IPS-18c (cell line): ENCODE results near the gene CSNK1D.

Experiments
- H3K4me3 ChIP-seq: 2 replicates; pipeline ENCODE4 v1.7.0; 2013; ENCODE audit warnings: low read depth, mild to moderate bottlenecking, low read length, moderate library complexity; ENCODE audit not compliant: insufficient read depth
- H3K9me3 ChIP-seq: one replicate; pipeline ENCODE4 v1.6.1; 2013; ENCODE audit warnings: mild to moderate bottlenecking, low read length, moderate library complexity; ENCODE audit not compliant: control insufficient read depth, insufficient read depth

The CSNK1D gene

DNA sequence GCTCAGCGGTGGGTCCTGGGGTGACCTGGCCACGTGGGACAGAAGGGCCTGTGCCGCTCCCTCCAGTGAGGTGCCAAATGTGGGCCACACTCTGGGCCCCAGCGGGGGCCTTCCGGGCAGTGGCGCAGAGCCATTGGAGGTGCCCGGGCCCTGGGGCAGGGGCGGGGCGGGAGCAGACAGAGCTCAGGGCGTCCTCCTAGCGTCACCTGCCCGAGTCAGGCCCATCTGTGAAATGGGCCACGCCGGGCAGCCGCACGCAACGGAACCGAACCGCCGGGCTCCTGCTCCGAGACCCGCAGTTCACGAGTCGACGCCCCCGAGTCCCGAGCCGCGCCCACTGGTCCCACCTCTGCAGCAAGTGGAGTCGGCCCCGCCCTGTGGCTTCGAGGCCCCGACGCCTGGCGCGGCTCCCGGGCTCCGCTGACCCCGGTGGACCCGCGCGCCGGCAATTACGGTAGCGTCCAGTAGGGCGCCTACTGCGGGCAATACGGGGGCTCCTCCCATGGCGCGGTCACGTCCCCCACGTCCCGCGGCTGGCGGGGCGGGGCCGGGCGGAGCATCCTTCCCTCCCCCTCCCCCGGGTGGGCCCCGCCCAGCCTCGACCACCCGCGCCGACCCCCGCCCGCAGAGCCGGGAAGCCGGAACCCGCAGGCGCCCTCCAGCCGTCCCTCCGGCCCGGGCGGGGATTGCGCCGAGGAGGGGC lies 42.7 kb downstream of the CSNK1D start:
- no peaks in the 10 kb centered on the region for H3K9me3 ChIP-seq
- peak overlapping the region; percentile 62 for H3K4me3 ChIP-seq

DNA sequence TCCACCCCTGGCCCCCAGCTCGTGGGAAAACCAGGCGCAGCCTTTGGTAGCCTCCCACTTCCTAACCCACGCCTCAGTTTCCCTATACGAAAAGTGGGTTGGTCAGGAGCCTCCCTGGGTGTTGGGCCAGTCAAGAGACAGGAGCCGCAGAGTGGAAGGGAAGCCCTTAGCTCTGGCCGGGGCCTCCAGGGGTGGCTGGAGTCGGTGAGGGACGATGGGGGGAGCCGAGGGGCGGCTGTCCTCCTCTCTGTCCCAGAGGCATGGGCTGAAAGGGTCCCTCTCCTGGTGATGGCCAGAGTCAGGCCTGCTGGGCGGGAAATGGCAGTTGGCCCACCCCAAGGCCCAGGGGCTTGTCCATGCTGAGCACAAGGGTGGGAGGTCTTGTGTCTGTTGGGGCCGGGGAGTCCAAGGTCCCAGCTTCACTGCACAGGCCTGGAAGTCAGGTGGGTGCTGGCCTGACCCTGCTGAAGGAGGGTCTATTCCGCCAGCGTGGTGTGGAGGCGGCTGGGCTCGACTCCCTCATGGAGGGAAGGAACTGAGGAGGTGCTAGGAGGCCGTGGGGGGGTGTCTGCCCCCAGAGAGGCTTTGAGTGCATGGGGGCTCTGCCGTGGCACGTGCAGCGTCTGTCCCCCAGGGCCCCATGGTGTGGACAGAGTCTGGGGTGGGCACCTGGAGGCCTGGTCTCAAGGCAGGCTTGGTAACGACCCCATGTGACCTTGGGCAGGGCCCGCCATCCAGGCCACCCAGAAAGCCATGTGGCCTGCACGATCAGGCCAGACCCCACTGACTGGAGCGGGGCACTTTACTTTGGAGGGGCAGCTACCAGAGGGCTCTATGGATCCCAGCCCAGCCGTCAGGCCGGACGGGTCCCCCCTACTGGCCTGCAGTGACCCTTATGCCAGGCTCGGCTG lies 43.5 kb downstream of the CSNK1D start:
- no peaks in the 10 kb centered on the region for H3K9me3 ChIP-seq
- no peak overlapping the region; the same call in 1 of the 2 replicates for H3K4me3 ChIP-seq

DNA sequence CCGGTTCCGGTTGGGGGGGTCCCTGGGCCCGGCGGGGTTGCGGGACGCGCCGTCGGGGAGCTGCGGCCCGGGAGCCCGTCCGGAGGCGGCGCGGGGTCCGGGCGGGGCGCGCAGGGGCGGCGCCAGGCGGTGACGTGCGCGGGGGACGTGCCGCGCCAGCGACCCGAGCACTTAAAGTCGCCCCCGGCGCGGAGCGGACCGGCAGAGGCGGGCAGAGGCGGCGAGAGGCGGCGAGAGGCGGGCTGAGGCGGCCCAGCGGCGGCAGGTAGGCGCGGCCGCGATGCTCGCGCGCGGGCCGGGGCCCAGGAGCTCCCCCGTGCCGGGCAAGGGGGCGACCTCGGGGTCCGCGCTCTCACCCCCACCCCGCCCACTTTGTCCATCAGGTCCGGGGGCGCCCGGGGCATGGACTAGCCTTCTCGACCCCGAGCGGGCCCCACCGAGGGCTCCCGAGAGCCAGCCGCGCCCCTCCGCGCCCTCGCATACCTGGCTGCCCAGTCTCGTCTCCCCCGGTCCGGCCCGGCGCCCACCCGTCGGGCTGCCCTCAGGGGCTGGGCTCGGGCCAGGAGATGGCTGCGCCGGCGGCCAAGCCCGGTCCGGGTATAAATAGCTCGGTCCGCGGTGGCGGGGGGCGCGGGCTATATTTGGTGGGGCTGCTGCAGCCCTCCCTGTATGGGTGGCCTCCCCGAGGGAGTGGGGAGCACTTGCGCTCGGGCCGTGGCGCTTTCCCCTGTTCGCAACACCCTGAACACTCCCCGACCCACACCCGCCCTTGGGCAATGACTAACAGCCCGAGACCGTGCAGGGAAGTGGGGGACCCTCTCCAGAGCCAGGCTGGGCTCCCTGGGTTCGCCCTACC lies 44.4 kb downstream of the CSNK1D start, which contains the start of gene SLC16A3:
SLC16A3 (plus strand) TSS at position 201 of the 856 bp plus-strand sequence. CDS start 6,967 bp downstream, outside the sequence.
- peak within 1 kb of the TSS; percentile 51 for H3K4me3 ChIP-seq

DNA sequence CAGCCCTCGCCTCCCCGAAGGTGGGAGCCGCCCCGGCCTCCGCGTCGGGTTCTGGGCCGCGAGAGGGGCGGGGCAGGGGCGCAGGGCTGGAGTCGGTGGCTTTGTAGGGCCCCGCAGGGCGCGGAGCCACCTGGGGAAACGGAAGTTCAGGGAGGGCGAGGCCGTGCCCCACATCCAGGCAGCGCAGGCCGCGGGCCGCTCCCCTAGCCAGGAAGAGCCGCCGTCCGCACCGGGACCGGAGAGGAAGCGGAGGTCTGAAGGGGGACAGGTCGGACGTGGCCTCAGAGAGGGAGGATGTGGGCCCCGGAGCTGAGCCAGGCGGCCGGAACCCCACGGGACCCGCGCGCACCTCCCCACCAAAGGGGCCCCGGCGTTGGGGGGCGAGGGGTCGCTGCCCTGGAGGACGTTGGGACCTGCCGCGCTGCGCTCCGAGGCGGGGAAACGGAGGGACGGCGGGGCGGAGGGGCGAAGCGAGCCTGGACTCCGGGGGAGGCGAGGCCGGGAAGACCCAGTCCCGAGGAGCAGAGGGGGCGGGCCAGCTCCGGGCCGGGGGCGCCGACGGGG lies 45.1 kb downstream of the CSNK1D start:
- H3K4me3 ChIP-seq: peak overlapping the region; percentile 51
- no peaks in the 10 kb centered on the region for H3K9me3 ChIP-seq

More for the DNA sequence above, 44.4 kb downstream of the CSNK1D start, which contains the start of gene SLC16A3:
- no peaks in the 10 kb centered on the region for H3K9me3 ChIP-seq

DNA sequence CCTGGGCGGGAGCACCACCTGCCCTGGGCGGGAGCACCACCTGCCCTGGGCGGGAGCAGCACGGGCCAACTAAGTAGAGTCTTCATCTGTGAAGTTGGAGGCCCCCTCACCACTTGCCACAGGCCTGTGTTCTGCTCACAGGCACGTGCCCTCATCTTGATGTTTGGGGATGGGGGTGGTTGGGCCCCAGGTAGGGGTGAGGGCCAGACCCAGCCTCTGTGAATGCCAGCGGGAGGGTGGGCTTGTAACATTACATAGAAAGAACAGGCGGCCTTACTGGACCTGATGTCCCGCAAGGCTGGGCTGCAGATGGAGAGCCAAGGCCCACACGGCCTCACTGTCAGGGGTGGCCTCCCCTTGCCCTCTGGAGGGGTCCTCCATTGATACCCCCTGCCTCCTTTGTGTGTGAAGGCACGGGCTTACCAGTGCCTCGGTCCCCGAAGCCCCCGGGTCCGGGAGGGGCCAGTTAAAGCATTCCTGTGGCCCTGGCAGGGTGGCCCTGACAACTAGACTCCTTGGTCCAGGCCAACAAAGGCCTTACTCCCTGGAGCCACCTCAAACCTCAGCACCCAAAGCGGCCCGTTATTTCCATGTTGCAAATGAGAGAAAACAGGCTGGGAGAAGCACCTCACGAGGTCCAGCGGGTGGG lies 45.7 kb downstream of the CSNK1D start:
- no peak overlapping the region for H3K4me3 ChIP-seq
- H3K9me3 ChIP-seq: no peaks in the 10 kb centered on the region

DNA sequence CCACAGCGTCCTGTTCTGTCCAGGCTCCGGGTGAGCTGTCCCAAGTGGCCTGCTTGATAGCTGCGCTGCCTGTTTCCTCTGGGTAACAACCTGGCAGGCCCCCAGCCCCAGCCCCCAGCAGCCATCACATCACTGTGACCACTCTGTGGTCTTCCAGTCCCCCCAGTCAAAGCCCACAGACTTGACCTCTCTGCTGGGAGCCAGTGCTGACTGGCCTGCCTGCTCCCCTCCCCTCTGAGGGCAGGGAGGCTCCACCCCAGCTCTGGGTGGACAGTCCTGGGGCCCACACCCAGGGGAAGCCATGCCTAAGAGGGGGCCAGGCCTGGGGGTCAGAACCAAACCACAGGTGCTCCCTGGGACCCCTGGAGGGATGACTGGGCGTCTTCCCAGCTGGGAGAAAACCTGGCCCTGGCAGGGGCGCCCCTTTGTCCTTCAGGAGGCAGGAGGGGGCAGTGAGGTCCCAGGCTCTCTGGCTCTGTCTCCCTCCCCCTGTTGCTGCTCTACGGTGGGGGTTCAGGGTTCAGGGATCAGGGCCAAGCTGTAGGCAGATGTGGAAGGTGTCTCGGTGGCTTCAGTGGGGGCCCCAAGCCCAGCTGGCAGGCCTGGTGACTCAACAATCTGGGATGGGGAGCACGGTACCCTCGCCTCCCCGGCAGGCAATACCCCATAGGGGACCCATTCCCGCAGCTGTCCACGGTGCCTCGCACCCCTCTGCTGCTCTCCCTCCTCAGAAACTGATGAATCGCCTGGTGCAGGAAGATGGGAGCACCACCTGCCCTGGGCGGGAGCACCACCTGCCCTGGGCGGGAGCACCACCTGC lies 46.5 kb downstream of the CSNK1D start:
- Histone ChIP-seq H3K9me3 (no peaks in the 10 kb centered on the region), H3K4me3 (no peak overlapping the region)

DNA sequence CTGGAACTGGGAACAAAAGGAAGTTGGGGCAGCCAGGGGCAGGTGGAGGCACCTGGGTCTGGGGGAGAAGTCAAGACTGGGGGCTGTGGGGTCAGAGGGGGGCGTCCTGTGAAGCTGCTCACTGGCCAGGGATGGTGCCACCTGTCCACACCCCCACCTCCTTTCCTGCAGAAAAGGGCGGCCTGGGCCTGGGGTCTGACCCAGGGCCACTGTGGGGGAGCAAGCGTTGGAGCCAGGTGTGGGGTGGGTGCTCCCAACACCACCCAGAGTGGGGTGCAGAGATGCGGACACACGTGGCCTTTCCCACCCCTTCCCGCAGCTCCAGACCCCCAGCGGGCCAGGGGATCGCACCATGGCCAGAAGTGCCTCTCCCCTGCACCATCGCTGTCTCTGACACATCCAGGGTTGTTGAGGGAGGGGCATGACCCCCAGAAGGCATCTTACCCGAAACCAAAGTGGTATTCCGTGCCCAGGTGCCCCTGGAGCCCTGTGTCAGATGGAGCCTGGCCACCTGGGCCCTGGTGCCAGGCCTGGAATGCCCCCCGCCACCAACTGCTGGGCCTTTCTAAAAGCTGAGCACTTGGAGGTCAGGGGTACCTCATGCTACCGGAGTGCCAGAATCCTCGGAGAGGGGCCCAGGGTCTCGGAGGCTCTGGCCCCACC lies 47.2 kb downstream of the CSNK1D start:
- Histone ChIP-seq H3K4me3 (no peak overlapping the region), H3K9me3 (no peaks in the 10 kb centered on the region)

DNA sequence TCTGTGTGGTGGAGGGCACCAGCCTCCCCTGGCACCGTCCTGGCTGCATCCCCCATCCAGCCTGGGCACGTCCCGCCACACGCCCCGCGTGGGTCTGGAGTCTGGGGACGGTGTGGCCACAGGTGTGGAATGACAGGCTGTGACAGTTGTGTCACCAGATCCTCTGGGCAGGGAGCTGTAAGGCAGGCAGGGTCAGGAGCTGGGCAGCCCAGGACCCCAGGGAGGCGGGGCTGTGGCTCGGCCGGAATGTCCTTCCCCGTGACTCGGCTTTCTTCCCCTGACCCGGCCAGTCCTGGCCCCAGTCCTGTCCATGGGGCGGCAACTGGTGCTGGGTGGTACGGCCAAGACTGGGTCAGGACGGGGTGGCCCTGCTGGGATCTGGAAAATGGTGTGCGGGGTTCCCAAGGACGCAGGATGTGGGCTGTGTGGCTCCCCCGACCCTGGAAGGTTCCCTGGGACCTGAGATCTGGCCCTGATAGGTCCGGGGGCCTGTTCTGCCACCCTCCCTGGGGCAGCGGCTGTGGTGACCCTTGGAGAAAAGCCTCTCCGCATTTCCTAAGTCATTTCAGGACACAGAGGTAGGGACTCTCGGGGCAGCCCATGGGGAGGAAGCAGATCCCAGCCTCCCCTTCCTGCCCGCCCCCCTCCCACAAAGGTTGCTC lies 48.0 kb downstream of the CSNK1D start:
- H3K9me3 ChIP-seq: no peaks in the 10 kb centered on the region

DNA sequence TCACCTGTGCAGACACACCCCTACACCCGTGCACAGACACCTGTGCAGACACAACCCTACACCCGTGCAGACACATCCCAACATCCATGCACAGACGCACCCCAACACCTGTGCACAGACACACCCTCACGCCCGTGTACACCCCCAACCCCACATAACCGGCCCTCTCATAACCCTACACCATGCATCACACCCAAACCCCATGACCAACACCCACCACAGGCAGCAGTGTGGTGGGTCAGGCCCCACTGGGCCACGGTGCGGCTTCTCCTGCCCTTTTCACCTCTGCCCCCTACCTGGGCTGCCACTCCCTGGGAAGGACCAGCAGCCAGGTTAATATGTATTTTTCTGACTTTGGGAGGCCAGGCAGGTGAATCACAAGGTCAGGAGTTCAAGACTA lies 48.8 kb downstream of the CSNK1D start:
- no peaks in the 10 kb centered on the region for H3K9me3 ChIP-seq

More for the DNA sequence above, 48.0 kb downstream of the CSNK1D start:
- no peak overlapping the region for H3K4me3 ChIP-seq

DNA sequence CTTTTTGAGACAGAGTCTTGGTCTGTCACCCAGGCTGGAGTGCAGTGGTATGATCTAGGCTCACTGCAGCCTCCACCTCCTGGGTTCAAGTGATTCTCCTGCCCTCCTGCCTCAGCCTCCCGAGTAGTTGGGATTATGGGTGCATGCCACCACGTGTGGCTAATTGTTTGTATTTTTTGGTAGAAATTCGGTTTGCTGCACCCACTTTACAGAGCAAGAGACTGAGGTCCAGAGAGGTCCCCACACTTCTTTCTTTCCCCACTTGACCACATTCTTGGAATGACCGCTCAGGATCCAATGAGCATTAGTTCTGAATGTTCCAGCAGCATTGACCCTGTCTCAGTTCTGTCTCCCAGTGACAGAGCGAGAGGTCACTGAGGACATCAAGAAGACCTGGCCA lies 50.0 kb downstream of the CSNK1D start:
- Histone ChIP-seq H3K9me3 (no peaks in the 10 kb centered on the region), H3K4me3 (no peak overlapping the region)

More for the DNA sequence above, 48.8 kb downstream of the CSNK1D start:
- H3K4me3 ChIP-seq: no peak overlapping the region

DNA sequence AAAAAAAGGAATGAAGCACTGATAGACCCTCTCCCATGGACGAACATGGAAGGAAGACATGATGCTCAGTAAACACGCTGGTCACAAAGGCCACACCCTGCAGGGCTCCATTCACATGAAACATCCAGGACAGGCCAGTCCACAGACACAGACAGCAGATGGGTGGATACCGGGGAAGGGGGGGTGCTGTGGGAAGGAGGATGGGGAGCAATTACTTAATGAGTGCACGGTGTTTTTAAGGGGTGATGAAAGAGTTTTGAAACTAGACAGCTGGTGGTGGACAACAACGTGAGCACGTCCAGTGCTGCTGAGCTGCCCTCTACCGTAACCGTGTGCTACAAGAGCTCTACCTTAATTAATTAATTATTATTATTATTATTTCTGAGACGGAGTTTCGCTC lies 50.7 kb downstream of the CSNK1D start:
- H3K9me3 ChIP-seq: no peaks in the 10 kb centered on the region
- H3K4me3 ChIP-seq: no peak overlapping the region

DNA sequence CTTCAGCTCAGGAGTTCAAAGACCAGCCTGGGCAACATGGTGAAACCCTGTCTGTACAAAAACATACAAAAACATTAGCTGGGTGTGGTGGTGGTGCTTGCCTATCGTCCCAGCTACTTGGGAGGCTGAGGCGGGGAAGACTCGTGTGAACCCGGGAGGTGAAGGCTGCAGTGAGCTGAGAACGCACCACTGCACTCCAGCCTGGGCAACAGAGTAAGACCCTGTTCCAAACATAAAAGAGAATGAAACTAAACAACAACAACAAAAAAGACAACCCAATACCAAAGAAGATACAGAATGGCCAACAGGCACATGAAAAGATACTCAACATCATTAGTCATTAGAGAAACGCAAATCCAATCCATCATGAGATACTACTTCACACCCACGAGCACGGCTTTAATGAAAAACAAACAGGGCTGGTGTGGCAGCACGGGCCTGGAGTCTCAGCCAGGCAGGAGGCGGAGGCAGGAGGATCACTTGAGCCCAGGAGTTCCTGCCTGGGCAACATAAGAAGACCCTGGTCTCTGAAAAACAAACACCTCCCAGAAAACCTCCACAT lies 52.1 kb downstream of the CSNK1D start:
- H3K9me3 ChIP-seq: no peaks in the 10 kb centered on the region
- no peak overlapping the region for H3K4me3 ChIP-seq

DNA sequence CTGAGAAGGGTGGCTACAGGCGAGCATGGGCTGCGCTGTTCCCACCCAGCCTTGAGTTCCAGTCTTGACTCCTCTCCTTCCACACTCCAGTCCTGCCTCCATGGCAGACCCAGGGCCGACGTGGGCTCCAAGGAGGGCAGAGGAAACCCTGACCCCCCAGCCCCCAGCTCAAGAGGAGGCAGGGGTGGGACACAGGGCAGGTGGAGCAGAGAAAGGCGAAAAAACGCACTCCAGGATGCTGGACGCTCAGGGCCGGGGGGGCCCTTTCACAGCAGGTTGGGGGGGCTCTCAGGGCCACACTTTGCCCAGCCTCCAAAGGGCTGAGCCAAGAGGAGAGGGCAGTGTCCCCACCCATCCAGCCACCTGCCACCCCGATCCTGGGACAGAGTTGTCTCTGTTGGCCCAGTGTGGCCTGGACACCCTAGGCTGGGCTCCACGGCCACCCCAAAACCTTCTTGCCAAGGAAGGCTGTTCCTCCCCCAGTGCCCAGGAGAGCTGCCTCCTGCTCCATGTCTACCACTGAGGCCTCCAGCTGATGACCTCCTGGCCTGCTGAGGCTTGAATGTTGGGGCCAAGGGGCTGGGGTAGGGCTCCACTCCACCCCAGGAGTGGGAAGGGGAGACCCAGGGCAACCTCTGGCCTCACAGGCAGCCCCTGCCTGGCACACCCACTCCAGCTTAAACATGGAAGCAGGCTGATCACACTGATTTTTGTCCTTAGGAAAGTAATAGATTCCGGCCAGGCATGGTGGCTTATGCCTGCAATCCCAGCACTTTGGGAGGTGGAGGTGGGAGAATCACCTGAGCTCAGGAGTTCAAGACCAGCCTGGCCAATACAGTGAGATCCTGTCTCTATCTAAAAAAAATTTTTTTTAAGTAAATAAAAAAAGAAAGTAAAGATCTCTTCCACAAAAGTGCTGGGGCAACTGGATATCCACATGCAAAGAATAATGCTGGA lies 53.5 kb downstream of the CSNK1D start:
- no peaks in the 10 kb centered on the region for H3K9me3 ChIP-seq

DNA sequence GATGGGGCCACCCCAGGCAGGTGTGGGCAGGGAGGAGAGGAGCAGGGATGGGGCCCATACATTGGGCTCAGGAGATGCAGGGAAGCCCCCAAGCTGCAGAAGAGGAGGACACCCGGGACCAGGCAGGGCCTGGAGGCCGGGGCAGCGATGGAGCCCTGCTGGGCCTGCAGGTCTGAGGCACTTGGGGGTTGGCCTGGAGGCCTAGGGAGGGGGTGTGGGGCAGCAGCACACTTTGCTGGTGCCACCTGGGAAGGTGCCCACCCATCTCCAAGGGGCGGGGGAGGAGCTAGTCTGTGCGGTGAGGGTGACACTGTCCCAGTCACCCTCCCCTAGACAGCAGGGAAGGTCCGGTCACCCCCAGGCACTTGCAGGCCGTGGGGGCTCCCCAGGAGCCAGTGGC lies 54.4 kb downstream of the CSNK1D start:
- Histone ChIP-seq H3K4me3 (no peak overlapping the region), H3K9me3 (no peaks in the 10 kb centered on the region)

More for the DNA sequence above, 53.5 kb downstream of the CSNK1D start:
- no peak overlapping the region for H3K4me3 ChIP-seq
